C1 segment of cervical spinal cord (tissue), 14 donors: ENCODE results near the gene COL3A1.

Experiments
- DNase-seq, 14 donors: peaks; one replicate each; lab custom pipeline; 2025; lab: John Stamatoyannopoulos, UW

Gene COL3A1

DNA sequence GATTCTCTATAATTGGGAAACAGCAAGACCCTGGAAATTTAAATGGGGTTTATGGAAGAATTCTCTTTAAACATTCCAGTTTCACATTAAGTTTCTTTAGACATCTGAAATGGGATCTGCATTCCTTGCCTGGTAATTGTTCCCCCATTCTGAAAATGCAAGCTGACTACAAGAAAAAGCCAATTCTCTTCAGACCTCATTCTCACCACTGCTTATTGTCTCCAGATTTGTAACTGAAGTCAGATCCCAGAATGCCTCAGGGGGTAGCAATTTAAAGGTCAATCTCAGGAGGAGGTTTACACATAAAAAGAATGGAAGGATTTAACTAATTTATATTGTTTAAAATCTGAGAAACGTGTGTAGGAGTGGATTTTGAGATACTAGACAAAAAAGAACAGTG, 41.2 kb downstream of the COL3A1 start:
- no peak for DNase-seq

GRCh38 chr2:189016311-189016861, 42.2 kb downstream of the COL3A1 start:
- DNase-seq: no peak

- DNase-seq: no peak
Observed at GRCh38 chr2:189018631-189019030, 44.5 kb downstream of the COL3A1 start.

- no peak for DNase-seq
Observed at GRCh38 chr2:189020179-189020578, 46.0 kb downstream of the COL3A1 start.

GRCh38 chr2:189022053-189022481, 47.9 kb downstream of the COL3A1 start:
- no peak for DNase-seq

DNA sequence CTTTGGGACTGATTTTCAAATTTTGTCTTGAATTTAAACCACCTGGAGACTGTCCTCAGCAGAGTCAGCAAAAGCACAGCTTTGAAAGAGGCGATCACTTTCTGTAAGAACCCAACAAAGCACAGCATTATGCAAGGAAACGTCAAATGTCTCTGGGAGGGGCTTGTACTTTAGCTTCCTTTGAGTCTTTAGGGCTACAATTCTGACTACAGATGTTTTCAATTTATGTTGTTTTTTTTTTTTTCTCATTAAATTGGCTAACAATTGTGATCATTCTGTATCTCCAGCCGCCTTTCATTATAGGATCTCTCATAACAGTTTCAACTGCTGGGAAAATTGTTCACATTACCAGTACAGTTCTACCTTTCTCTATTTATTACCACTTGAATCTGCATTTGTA, 48.3 kb downstream of the COL3A1 start:
- no peak for DNase-seq

GRCh38 chr2:189024901-189025618, 50.9 kb downstream of the COL3A1 start:
- no peak for DNase-seq

DNA sequence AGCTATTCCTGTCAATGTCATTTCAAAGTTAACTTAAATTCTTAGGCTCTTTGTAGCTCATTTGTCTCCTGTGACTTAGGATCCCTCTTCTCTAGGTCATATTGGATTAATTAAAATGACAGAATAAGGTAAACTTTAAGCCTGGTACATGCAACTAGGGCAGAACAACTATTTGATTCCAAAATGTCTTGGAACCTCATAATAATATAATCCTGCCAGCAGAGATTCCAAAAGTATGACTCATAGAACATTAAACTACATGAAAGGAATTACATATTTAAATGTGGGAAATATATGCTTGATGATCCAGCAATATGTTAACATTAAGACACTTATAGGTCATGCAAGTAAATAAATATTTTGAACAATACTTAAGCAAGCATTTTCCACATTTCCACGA, 63.3 kb downstream of the COL3A1 start:
- DNase-seq: no peak

DNA sequence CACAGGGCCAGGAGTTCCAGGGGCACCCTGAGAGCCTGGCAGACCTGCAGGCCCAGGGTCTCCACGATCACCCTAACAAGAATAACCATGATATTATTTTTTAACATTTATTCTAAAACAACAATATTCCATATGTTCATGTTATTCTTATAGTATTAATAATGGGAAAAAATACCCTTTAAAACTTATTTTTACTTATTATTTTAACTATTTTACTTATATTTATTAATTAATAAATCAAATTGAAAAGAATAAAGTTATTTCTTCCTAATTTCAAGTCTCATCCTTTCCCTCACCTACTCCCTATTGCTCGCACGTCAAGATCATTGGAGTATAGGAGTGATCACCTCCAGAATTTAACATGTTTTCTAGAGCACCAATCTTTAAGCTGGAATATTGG, 71.7 kb downstream of the COL3A1 start:
- no peak for DNase-seq

GRCh38 chr2:189046320-189046719, 72.1 kb downstream of the COL3A1 start:
- DNase-seq: no peak

- no peak for DNase-seq
Observed at GRCh38 chr2:189047171-189047888, 73.2 kb downstream of the COL3A1 start.

- no peak for DNase-seq
Observed at GRCh38 chr2:189048189-189048588, 74.0 kb downstream of the COL3A1 start.

GRCh38 chr2:189049709-189050164, 75.6 kb downstream of the COL3A1 start:
- DNase-seq: no peak

GRCh38 chr2:189050165-189050712, 76.1 kb downstream of the COL3A1 start:
- DNase-seq: no peak

GRCh38 chr2:189056200-189057106, 82.3 kb downstream of the COL3A1 start:
- no peak for DNase-seq

- DNase-seq: no peak
Observed at GRCh38 chr2:189057316-189057715, 83.1 kb downstream of the COL3A1 start.

- no peak for DNase-seq
Observed at GRCh38 chr2:189060096-189060642, 86.0 kb downstream of the COL3A1 start.
